ENCODE measurements around the gene GSE1. TPM values are rescaled to one million over a fixed set of nuclear protein-coding genes. Genes with fewer than 3 reads are reported as not detected.

The GSE1 gene
- total and polyA plus RNA-seq, 8 donors = 84.8 to 148 (median 112) TPM

- Histone ChIP-seq H3K27me3 (no peaks in the 10 kb centered on the region), H3K4me3 (no peak overlapping the region), H3K27ac (no peak overlapping the region), H3K36me3 (peaks cover 0 to 99% of the 10 kb centered on the region in 2 donors), H3K9me3 (no peaks in the 10 kb centered on the region), H3K4me1 (no peaks in the 10 kb centered on the region)
- DNase-seq (no peak), ATAC-seq (no peak)
- intact Hi-C loops (cut with DNase I) = no loop called here
- no peak for TF ChIP-seq CTCF (IDR thresholded peaks at IDR 0.05)
Measured at GRCh38 chr16:85667841-85668413, 54.8 kb downstream of the GSE1 start.

DNA sequence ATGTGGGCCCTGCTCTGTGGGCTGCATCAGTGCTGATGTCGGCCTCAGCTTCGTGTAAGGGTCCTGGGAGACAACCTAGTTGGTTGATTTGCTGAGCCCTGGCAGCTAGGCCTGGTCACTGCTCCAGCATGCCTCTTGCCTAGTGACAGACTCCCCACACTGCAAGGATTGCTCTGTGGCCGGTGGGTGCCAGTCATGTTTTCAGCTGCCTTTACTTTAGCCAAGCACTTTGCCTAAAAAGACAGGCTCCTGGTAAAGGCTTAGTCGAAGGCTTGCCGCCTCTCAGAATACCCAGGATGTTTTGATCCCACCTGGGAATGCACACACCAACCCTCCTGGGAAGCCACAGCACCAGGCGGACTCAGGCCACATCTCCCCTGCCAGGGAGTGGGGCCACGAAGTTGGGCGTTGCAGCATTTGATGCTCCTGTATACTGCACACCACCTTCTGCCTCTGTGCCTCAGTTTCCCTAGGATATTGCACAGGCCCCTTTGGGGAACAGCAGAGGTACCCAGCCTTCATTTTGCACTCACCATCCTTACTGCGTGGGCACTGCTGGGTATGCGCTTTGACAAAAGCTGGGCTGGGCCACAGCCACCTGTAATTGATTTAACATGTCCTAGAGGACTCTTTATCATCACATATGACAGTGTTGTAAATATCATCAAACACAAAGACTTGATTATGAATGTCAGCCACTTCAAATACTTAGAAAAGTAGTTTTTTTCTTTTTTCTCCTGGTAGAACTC is 55.7 kb downstream of the GSE1 start:
- peaks cover 0 to 99% of the 10 kb centered on the region in 2 donors for H3K36me3 ChIP-seq
- no peak for ATAC-seq
- TF ChIP-seq CTCF (IDR thresholded peaks at IDR 0.05) = no peak
- no peak for DNase-seq
- H3K4me3 ChIP-seq = no peak overlapping the region
- intact Hi-C loops (cut with DNase I) = no loop called here
- H3K27me3 ChIP-seq = no peaks in the 10 kb centered on the region
- no peaks in the 10 kb centered on the region for H3K9me3 ChIP-seq
- H3K4me1 ChIP-seq = peaks cover 4% of the 10 kb centered on the region in 2 donors
- H3K27ac ChIP-seq = no peak overlapping the region

DNA sequence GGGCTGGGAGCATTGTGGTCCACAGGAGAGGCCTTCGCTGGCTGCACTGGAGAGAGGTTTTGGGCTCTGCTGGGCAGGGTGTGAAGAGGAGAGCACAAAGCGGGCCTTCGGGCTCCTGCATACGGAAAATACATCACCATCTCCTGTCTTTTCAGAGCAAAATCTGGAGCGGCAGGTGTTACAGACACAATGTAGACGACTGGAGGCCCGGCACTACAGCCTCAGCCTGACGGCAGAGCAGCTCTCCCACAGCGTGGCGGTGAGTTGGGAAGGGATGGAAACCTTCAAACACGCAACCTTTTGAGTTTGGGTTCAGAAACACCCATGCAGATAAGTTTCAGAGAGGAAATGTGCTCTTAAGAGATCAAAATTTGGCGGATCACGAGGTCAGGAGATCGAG is 57.7 kb downstream of the GSE1 start:
- Histone ChIP-seq H3K9me3 (no peaks in the 10 kb centered on the region), H3K36me3 (peaks cover 0 to 99% of the 10 kb centered on the region in 2 donors), H3K27me3 (no peaks in the 10 kb centered on the region), H3K27ac (no peak overlapping the region), H3K4me1 (peaks cover 7 to 15% of the 10 kb centered on the region in 2 donors), H3K4me3 (no peak overlapping the region)
- intact Hi-C loops (cut with DNase I) = no loop called here
- no peak for ATAC-seq
- no peak for TF ChIP-seq CTCF (IDR thresholded peaks at IDR 0.05)
- no peak for DNase-seq

- ATAC-seq (peak; percentile 96), DNase-seq (peak in 2 of 4 donors; percentile 60 to 80)
- peak overlapping the region; percentile 20 to 37 for H3K27ac ChIP-seq
- H3K9me3 ChIP-seq = no peaks in the 10 kb centered on the region
- TF ChIP-seq CTCF (IDR thresholded peaks at IDR 0.05) = no peak
- peaks cover 7 to 15% of the 10 kb centered on the region in 2 donors for H3K4me1 ChIP-seq
- intact Hi-C loops (cut with DNase I) = no loop called here
- H3K27me3 ChIP-seq = no peaks in the 10 kb centered on the region
- peaks cover 0 to 94% of the 10 kb centered on the region in 2 donors for H3K36me3 ChIP-seq
- no peak overlapping the region for H3K4me3 ChIP-seq
Measured at GRCh38 chr16:85673529-85674417, 60.7 kb downstream of the GSE1 start.

DNA sequence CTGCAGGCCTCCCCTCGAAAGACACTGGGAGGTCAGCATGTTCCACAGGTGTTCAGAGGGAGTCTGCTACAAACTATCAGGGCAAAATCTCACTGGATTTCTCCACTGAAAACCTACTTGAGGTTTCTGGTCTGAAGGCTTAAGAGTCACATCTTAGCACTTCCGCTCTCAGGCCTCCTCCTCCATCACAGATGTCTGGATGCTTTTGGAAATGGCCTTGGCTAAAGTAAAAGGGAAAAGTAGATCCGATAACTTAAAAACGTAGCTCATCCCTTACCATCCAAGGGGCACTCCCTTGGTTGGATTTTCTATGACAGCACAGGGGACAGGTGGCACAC is 61.3 kb downstream of the GSE1 start:
- Histone ChIP-seq H3K27ac (peak overlapping the region; percentile 20 to 37), H3K36me3 (peaks cover 0 to 88% of the 10 kb centered on the region in 2 donors), H3K9me3 (no peaks in the 10 kb centered on the region), H3K4me3 (no peak overlapping the region), H3K27me3 (no peaks in the 10 kb centered on the region), H3K4me1 (peaks cover 7 to 15% of the 10 kb centered on the region in 2 donors)
- no peak for TF ChIP-seq CTCF (IDR thresholded peaks at IDR 0.05)
- DNase-seq = no peak
- no peak for ATAC-seq
- intact Hi-C loops (cut with DNase I) = no loop called here

All from left lung (tissue), 10 donors.